Measurements from ENCODE around the gene CMTM3.

Gene CMTM3

GRCh38 chr16:66636199-66636598, 31.7 kb downstream of the CMTM3 start:
- no peaks in the 10 kb centered on the region for H3K27me3 ChIP-seq (ENCODE audit: insufficient read depth, low read depth)
- H2AFZ ChIP-seq (ENCODE audit: low read depth) = no peak overlapping the region
- H3K27ac ChIP-seq = no peak overlapping the region
- no peaks in the 10 kb centered on the region for H3K36me3 ChIP-seq (ENCODE audit: insufficient read depth)
- no peak overlapping the region for H3K4me3 ChIP-seq (IDR thresholded peaks at IDR 0.05; ENCODE audit: insufficient read depth, low read depth, low read length)
- no peaks in the 10 kb centered on the region for H4K20me1 ChIP-seq (ENCODE audit: insufficient read depth)
- H3K79me2 ChIP-seq (ENCODE audit: insufficient read depth, low read depth) = no peaks in the 10 kb centered on the region
- H3K4me2 ChIP-seq = no peak overlapping the region
- H3K4me1 ChIP-seq (ENCODE audit: low read depth, poor library complexity, severe bottlenecking) = no peaks in the 10 kb centered on the region
- TF ChIP-seq, protein P1, sequence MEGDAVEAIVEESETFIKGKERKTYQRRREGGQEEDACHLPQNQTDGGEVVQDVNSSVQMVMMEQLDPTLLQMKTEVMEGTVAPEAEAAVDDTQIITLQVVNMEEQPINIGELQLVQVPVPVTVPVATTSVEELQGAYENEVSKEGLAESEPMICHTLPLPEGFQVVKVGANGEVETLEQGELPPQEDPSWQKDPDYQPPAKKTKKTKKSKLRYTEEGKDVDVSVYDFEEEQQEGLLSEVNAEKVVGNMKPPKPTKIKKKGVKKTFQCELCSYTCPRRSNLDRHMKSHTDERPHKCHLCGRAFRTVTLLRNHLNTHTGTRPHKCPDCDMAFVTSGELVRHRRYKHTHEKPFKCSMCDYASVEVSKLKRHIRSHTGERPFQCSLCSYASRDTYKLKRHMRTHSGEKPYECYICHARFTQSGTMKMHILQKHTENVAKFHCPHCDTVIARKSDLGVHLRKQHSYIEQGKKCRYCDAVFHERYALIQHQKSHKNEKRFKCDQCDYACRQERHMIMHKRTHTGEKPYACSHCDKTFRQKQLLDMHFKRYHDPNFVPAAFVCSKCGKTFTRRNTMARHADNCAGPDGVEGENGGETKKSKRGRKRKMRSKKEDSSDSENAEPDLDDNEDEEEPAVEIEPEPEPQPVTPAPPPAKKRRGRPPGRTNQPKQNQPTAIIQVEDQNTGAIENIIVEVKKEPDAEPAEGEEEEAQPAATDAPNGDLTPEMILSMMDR (conservative IDR thresholded peaks at IDR 0.05; ENCODE audit: low read depth, low read length) = no peak
- no peak overlapping the region for H3K9ac ChIP-seq

DNA sequence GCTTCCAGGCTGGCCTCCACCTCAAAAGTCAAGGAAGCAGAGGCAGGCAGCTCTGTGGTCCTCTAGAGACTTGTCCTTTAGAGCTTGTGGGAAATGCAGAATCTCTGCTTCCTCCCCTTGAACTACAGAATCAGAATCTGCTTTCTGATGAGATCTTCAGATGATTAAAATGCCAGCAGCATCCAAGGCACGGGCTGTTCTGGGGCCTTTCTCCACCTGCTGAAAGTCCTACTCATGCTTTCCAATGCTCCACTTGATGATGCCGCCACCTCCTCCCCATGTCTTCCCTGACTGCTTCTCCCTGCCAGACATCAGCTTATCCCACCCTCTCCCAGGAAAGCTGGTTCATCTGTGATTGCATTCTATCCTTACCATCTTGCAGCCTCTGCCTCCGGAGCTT, 33.3 kb downstream of the CMTM3 start:
- H3K9ac ChIP-seq = no peak overlapping the region
- no peaks in the 10 kb centered on the region for H3K4me1 ChIP-seq (ENCODE audit: low read depth, poor library complexity, severe bottlenecking)
- no peaks in the 10 kb centered on the region for H3K79me2 ChIP-seq (ENCODE audit: insufficient read depth, low read depth)
- TF ChIP-seq, protein P1 (conservative IDR thresholded peaks at IDR 0.05; ENCODE audit: low read depth, low read length) = no peak
- no peak overlapping the region for H3K4me3 ChIP-seq (IDR thresholded peaks at IDR 0.05; ENCODE audit: insufficient read depth, low read depth, low read length)
- H3K36me3 ChIP-seq (ENCODE audit: insufficient read depth) = no peaks in the 10 kb centered on the region
- no peak overlapping the region for H3K27ac ChIP-seq
- no peak overlapping the region for H2AFZ ChIP-seq (ENCODE audit: low read depth)
- H4K20me1 ChIP-seq (ENCODE audit: insufficient read depth) = no peaks in the 10 kb centered on the region
- no peak overlapping the region for H3K4me2 ChIP-seq
- no peaks in the 10 kb centered on the region for H3K27me3 ChIP-seq (ENCODE audit: insufficient read depth, low read depth)

- Histone ChIP-seq H2AFZ (ENCODE audit: low read depth) (no peak overlapping the region), H3K79me2 (ENCODE audit: insufficient read depth, low read depth) (no peaks in the 10 kb centered on the region), H3K4me1 (ENCODE audit: low read depth, poor library complexity, severe bottlenecking) (no peaks in the 10 kb centered on the region), H3K4me2 (no peak overlapping the region), H3K27ac (no peak overlapping the region), H3K4me3 (IDR thresholded peaks at IDR 0.05; ENCODE audit: insufficient read depth, low read depth, low read length) (no peak overlapping the region), H3K9ac (no peak overlapping the region), H3K36me3 (ENCODE audit: insufficient read depth) (no peaks in the 10 kb centered on the region), H4K20me1 (ENCODE audit: insufficient read depth) (no peaks in the 10 kb centered on the region), H3K27me3 (ENCODE audit: insufficient read depth, low read depth) (no peaks in the 10 kb centered on the region)
- TF ChIP-seq, protein P1 (conservative IDR thresholded peaks at IDR 0.05; ENCODE audit: low read depth, low read length) = no peak
Observed at GRCh38 chr16:66639091-66639885, 34.8 kb downstream of the CMTM3 start.

DNA sequence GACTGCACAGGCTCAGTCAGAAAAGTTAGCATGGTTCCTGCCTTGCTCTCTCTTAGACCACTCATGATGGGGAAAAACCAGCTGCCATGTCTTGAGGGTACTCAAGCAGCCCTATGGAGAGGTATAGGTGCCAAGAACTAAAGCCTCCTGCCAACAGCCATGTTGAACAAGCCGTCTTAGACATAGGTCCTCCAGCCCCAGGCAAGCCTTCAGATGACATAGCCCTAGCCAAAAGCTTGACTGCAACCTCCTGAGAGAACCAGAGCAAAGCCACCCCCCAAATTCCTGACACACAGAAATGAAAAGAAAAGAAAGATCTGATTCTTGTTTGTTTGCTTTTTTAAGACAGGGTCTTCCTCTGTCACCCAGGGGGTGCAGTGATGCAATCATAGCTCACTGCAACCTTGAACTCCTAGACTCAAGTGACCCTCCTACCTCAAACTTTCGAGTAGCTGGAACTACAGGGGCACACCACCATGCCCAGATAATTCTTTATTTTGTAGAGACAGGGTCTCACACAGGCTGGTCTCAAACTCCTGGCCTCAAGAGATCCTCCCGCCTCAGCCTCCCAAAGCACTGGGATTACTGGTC, 36.3 kb downstream of the CMTM3 start:
- Histone ChIP-seq H3K4me2 (no peak overlapping the region), H3K27me3 (ENCODE audit: insufficient read depth, low read depth) (no peaks in the 10 kb centered on the region), H4K20me1 (ENCODE audit: insufficient read depth) (no peaks in the 10 kb centered on the region), H2AFZ (ENCODE audit: low read depth) (no peak overlapping the region), H3K79me2 (ENCODE audit: insufficient read depth, low read depth) (no peaks in the 10 kb centered on the region), H3K9ac (no peak overlapping the region), H3K4me1 (ENCODE audit: low read depth, poor library complexity, severe bottlenecking) (no peaks in the 10 kb centered on the region), H3K4me3 (IDR thresholded peaks at IDR 0.05; ENCODE audit: insufficient read depth, low read depth, low read length) (no peak overlapping the region), H3K36me3 (ENCODE audit: insufficient read depth) (no peaks in the 10 kb centered on the region), H3K27ac (no peak overlapping the region)
- TF ChIP-seq, protein P1 (conservative IDR thresholded peaks at IDR 0.05; ENCODE audit: low read depth, low read length) = no peak
